Suprapubic skin (tissue), 4 donors: ENCODE data around the gene TMTC2. TPM values are rescaled to one million over a fixed set of nuclear protein-coding genes. Genes with fewer than 3 reads are reported as not detected.

ENCODE experiments used
- DNase-seq, 2 donors: peaks; one replicate each; pipeline ENCODE4 v3.0.0-alpha.2; 2019; ENCODE audit warnings: low spot score in 2 of 2
- H3K27ac ChIP-seq: fragments of 200-600 bp; sonication (generic); one replicate; pipeline ENCODE4 v1.5.1; 2019
- H3K27me3 ChIP-seq: fragments of 200-600 bp; sonication (generic); one replicate; pipeline ENCODE4 v1.5.1; 2019
- H3K36me3 ChIP-seq: fragments of 200-600 bp; sonication (generic); one replicate; pipeline ENCODE4 v1.5.1; 2019
- H3K4me1 ChIP-seq: fragments of 200-600 bp; sonication (generic); one replicate; pipeline ENCODE4 v1.5.1; 2019
- H3K4me3 ChIP-seq: fragments of 200-600 bp; sonication (generic); one replicate; pipeline ENCODE4 v1.5.1; 2019; ENCODE audit warnings: mild to moderate bottlenecking
- H3K9me3 ChIP-seq: fragments of 200-600 bp; sonication (generic); one replicate; pipeline ENCODE4 v1.5.1; 2019
- EP300 ChIP-seq: sonication (generic); formaldehyde crosslinking; IDR thresholded peaks from one replicate; pipeline ENCODE4 v1.6.1; 2017; ENCODE audit warnings: antibody characterized with exemption
- POLR2A ChIP-seq, 2 donors: fragments of 450-650 bp; IDR thresholded peaks; one replicate each; pipeline ENCODE4 v1.6.1; 2017; ENCODE audit warnings: antibody characterized with exemption in 2 of 2, mild to moderate bottlenecking in 2 of 2, moderate library complexity in 2 of 2
- POLR2AphosphoS5 ChIP-seq, 3 donors: sonication (generic); formaldehyde crosslinking; IDR thresholded peaks; one replicate each; pipeline ENCODE4 v1.6.1; 2017; ENCODE audit warnings: antibody characterized with exemption in 3 of 3
- WGBS: methylation state at CpG from one replicate; pipeline ENCODE4 v1.1.5; 2018; 5-methylcytosine and 5-hydroxymethylcytosine counted together
- total RNA-seq, 4 donors: library from RNA; depleted of rRNA; stranded (reverse); fragments of >200 nt; gene quantifications; one replicate each; pipeline ENCODE4 v1.1.0, GENCODE V29; 2016
- TF ChIP-seq, protein P1 (sequence below), 2 donors: fragments of 200-600 bp in 1 of 2; fragments of 450-650 bp in 1 of 2; sonication (generic) in 1 of 2; IDR thresholded peaks; one replicate each; pipeline ENCODE4 v1.5.1; 2016 to 2019; ENCODE audit warnings: antibody characterized with exemption in 2 of 2, mild to moderate bottlenecking in 1 of 2, moderate library complexity in 1 of 2

Gene TMTC2
- total RNA-seq, 4 donors from 2014 or later = 16.7 to 21.1 (median 18.9) TPM

DNA sequence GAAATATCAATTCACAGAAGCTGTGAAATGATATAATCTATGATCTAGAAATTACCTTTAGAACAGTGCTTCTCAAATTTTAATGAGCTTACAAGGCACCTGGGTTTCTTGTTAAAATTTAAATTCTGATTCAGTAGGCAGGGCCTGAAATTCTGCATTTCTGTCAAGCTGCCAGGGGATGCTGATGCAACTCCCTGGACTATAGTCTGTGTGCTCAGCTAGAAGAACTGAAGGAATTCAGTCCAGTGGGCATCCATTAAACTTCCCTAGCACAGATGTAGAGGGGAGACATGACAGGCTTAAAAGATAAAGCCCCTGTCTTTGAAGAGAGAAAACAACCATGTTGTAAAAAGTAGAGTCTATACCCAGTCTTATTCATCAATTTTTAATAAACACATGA, 441.8 kb downstream of the TMTC2 start:
- DNase-seq = no peak
- TF ChIP-seq, protein P1, sequence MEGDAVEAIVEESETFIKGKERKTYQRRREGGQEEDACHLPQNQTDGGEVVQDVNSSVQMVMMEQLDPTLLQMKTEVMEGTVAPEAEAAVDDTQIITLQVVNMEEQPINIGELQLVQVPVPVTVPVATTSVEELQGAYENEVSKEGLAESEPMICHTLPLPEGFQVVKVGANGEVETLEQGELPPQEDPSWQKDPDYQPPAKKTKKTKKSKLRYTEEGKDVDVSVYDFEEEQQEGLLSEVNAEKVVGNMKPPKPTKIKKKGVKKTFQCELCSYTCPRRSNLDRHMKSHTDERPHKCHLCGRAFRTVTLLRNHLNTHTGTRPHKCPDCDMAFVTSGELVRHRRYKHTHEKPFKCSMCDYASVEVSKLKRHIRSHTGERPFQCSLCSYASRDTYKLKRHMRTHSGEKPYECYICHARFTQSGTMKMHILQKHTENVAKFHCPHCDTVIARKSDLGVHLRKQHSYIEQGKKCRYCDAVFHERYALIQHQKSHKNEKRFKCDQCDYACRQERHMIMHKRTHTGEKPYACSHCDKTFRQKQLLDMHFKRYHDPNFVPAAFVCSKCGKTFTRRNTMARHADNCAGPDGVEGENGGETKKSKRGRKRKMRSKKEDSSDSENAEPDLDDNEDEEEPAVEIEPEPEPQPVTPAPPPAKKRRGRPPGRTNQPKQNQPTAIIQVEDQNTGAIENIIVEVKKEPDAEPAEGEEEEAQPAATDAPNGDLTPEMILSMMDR (IDR thresholded peaks at IDR 0.05) = no peak
- TF ChIP-seq EP300 (no peak), POLR2A (IDR thresholded peaks at IDR 0.05) (no peak), POLR2AphosphoS5 (IDR thresholded peaks at IDR 0.05) (no peak)

DNA sequence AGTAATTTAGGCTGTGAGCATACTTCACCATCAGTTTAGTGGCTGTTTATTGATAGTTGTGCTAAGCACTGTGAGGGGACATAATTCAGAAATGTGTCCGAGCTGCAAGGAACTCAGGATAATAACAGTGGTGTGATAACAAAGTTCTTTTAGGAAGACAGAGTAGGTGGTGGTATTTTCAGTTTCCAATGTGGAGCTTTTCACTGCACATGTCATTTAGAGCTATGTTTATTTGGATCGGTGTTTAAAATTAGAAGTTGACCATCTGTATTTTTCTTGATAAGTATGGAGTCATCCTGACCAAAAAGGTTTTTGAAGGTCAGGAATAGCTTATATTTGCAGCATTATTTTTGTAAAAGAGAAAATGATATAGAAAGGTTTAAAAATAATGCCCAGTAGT, 443.5 kb downstream of the TMTC2 start:
- 92% methylated on average over 2 of the region's 2 CpGs for WGBS
- no peaks in the 10 kb centered on the region for H3K9me3 ChIP-seq
- DNase-seq = no peak
- no peak overlapping the region for H3K27ac ChIP-seq
- H3K36me3 ChIP-seq = peaks cover 8% of the 10 kb centered on the region
- no peak overlapping the region for H3K4me3 ChIP-seq
- TF ChIP-seq POLR2A (IDR thresholded peaks at IDR 0.05) = no peak
- TF ChIP-seq EP300 = no peak
- no peak for TF ChIP-seq POLR2AphosphoS5 (IDR thresholded peaks at IDR 0.05)
- TF ChIP-seq, protein P1 (IDR thresholded peaks at IDR 0.05) = no peak
- no peaks in the 10 kb centered on the region for H3K4me1 ChIP-seq
- H3K27me3 ChIP-seq = no peaks in the 10 kb centered on the region

More for the DNA sequence above, 441.8 kb downstream of the TMTC2 start:
- Histone ChIP-seq H3K27me3 (no peaks in the 10 kb centered on the region), H3K36me3 (peaks cover 8% of the 10 kb centered on the region), H3K4me1 (no peaks in the 10 kb centered on the region), H3K4me3 (no peak overlapping the region), H3K27ac (no peak overlapping the region), H3K9me3 (no peaks in the 10 kb centered on the region)

DNA sequence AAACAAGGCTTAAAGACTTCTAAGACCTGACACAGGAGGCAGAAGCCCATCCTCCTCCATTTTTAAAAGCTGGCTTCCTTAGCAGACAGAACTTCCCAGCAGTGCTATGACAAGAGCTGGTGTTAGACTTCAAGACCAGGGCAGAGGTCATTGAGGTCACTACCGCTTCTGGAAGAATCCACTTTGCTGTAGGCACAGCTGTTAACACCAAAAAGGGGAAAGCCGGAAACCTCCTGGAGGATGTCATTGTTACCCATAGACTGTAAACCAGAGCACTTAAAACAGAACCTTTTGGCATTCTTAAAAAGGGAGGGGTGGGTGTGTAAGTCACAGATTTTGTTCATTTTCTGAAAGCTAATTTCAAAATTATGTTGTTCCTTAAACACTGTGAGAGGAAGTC, 445.7 kb downstream of the TMTC2 start:
- TF ChIP-seq POLR2AphosphoS5 (IDR thresholded peaks at IDR 0.05) = no peak
- H3K27me3 ChIP-seq = no peaks in the 10 kb centered on the region
- WGBS = 90% methylated on average over 2 of the region's 2 CpGs
- no peak overlapping the region for H3K4me3 ChIP-seq
- DNase-seq = no peak
- H3K27ac ChIP-seq = no peak overlapping the region
- no peaks in the 10 kb centered on the region for H3K4me1 ChIP-seq
- no peaks in the 10 kb centered on the region for H3K9me3 ChIP-seq
- peaks cover 8% of the 10 kb centered on the region for H3K36me3 ChIP-seq

DNA sequence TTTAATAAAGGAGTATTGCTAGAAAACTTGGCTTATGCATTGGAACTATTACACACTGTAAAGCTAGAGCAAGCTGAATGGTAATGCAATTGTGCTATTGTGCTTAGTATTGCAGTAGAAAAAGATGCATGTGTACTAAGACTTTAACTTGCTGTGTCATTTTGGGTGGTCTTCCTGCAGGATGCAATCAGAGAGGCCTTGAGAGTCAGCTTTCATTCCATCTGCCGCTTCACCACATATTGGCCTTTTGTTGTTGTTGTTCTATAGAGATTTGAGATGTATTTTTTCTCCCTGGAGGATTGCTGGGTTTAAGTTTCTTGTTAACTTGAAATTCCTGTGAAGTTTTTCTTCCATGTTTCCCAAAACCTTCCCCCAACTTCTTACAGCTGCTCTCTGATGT, 449.7 kb downstream of the TMTC2 start:
- Histone ChIP-seq H3K9me3 (peaks cover 8% of the 10 kb centered on the region), H3K4me3 (no peak overlapping the region), H3K27me3 (no peaks in the 10 kb centered on the region), H3K27ac (no peak overlapping the region), H3K36me3 (peaks cover 8% of the 10 kb centered on the region), H3K4me1 (no peaks in the 10 kb centered on the region)
- no peak for TF ChIP-seq POLR2AphosphoS5 (IDR thresholded peaks at IDR 0.05)
- TF ChIP-seq, protein P1 (IDR thresholded peaks at IDR 0.05) = no peak
- no peak for TF ChIP-seq POLR2A (IDR thresholded peaks at IDR 0.05)
- no peak for TF ChIP-seq EP300
- no peak for DNase-seq
- WGBS = 76% methylated on average over 1 of the region's 1 CpG

DNA sequence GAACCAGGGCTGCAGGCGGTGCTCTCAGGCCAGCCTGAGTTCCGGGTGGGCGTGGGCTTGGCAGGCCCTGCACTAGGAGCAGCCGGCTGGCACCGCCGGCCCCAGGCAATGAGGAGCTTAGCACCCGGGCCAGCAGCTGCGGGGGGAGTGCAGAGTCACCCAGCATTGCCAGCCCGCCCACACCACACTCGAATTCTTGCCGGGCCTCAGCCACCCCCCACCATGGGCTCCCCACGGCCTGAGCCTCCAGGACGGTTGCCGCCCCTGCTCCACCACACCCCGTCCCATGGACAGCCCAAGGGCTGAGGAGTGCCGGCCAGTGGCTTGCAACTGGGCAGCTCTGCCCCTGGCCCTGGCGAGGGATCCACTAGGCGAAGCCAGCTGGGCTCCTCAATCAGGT, 453.4 kb downstream of the TMTC2 start:
- no peak for DNase-seq
- H3K9me3 ChIP-seq = peaks cover 8% of the 10 kb centered on the region
- TF ChIP-seq POLR2AphosphoS5 (IDR thresholded peaks at IDR 0.05) (no peak), EP300 (no peak), POLR2A (IDR thresholded peaks at IDR 0.05) (no peak)
- TF ChIP-seq, protein P1 (IDR thresholded peaks at IDR 0.05) = no peak
- H3K27me3 ChIP-seq = no peaks in the 10 kb centered on the region
- no peak overlapping the region for H3K27ac ChIP-seq
- no peaks in the 10 kb centered on the region for H3K4me1 ChIP-seq
- no peak overlapping the region for H3K4me3 ChIP-seq
- H3K36me3 ChIP-seq = no peaks in the 10 kb centered on the region
- 99% methylated on average over 10 of the region's 18 CpGs for WGBS

DNA sequence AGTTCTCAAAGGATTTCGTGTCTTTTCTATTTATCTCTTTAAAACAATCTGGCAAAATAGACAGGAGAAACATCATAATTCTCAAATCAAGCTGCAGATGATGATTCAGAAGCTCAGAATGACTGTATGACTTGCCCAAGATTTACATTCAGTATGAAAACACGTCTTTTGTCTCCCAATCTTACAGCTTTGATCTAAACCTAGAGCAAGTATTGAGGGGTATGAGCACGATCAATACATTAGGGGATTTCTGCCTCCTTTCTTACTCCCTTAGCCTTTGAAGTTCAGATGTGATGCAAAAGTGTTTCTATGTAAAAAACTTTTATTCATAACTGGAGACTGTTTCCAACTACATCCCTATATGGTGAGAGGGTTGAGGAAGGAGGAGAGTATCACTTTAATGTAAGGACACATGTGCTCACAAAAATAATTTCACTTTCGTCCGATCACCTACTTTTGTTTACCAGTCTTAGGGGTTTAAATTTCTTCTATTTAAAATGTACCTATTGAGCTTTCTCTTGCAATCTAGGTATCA, 454.8 kb downstream of the TMTC2 start:
- no peak for TF ChIP-seq POLR2AphosphoS5 (IDR thresholded peaks at IDR 0.05)
- TF ChIP-seq, protein P1 (IDR thresholded peaks at IDR 0.05) = no peak
- TF ChIP-seq POLR2A (IDR thresholded peaks at IDR 0.05) = no peak
- no peak for TF ChIP-seq EP300
- H3K27ac ChIP-seq = no peak overlapping the region
- H3K9me3 ChIP-seq = peaks cover 8% of the 10 kb centered on the region
- 79% methylated on average over 5 of the region's 5 CpGs for WGBS
- no peak overlapping the region for H3K4me3 ChIP-seq
- no peak for DNase-seq
- H3K36me3 ChIP-seq = no peaks in the 10 kb centered on the region
- H3K27me3 ChIP-seq = no peaks in the 10 kb centered on the region
- no peaks in the 10 kb centered on the region for H3K4me1 ChIP-seq
